Neuron (in vitro differentiated cells): Measurements from ENCODE around the gene SPAST.
A peak's percentile ranks its signal among the peaks of the same experiment; 100 is the strongest.
"Not testable (repeated sequence)": the region's sequence is repeated elsewhere in the genome, so short reads cannot be mapped to it uniquely, and the experiment has no call there.

Experiments
- H2AFZ ChIP-seq: one replicate; pipeline ENCODE4 v1.6.1; 2013; ENCODE audit warnings: low read depth, mild to moderate bottlenecking, inconsistent platforms, low read length, moderate library complexity
- H3K27me3 ChIP-seq: one replicate; pipeline ENCODE4 v1.6.1; 2013; ENCODE audit warnings: low read length; ENCODE audit not compliant: insufficient read depth
- H3K36me3 ChIP-seq: one replicate; pipeline ENCODE4 v1.6.1; 2013; ENCODE audit warnings: low read length; ENCODE audit not compliant: insufficient read depth
- H3K4me1 ChIP-seq: one replicate; pipeline ENCODE4 v1.6.1; 2013; ENCODE audit warnings: low read length; ENCODE audit not compliant: insufficient read depth
- H3K4me3 ChIP-seq: 2 replicates; pipeline ENCODE4 v1.5.1; 2013; ENCODE audit warnings: mild to moderate bottlenecking, low read length, moderate library complexity
- H3K9me3 ChIP-seq: one replicate; pipeline ENCODE4 v1.6.1; 2013; ENCODE audit warnings: low read length

Gene SPAST

GRCh38 chr2:32064021-32064601 is 755 bp downstream of the SPAST start:
- no peaks in the 10 kb centered on the region for H3K27me3 ChIP-seq
- peaks cover 10% of the 10 kb centered on the region for H3K36me3 ChIP-seq
- H3K4me1 ChIP-seq: peaks cover 20% of the 10 kb centered on the region
- peak overlapping the region; percentile 76 for H2AFZ ChIP-seq
- H3K4me3 ChIP-seq: peak overlapping the region; percentile 77
- H3K9me3 ChIP-seq: no peaks in the 10 kb centered on the region

- Histone ChIP-seq H3K9me3 (no peaks in the 10 kb centered on the region), H3K27me3 (no peaks in the 10 kb centered on the region), H3K4me1 (peaks cover 20% of the 10 kb centered on the region)
These were observed 1.4 kb downstream of the SPAST start for GRCh38 chr2:32064713-32065112.

DNA sequence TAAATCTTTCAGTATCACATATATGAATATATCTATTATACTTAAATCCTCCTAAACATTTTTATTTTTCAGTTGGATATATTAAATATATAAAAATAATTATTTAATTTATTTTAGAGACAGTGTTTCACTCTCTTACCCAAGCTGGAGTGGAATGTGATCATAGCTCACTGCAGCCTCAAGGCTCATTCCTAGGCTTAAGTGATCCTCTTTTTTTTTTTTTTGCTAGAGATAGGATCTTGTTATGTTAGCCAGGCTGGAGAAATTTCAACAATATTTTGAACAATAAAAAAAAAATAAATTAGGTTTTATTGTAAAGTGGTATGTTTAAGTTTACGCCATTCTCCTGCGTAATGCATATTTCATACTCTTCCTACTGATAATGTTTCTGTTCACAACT is 4.2 kb downstream of the SPAST start:
- no peak overlapping the region for H3K4me3 ChIP-seq
- H2AFZ ChIP-seq: no peak overlapping the region
- peaks cover 16% of the 10 kb centered on the region for H3K4me1 ChIP-seq
- no peaks in the 10 kb centered on the region for H3K9me3 ChIP-seq
- H3K27me3 ChIP-seq: no peaks in the 10 kb centered on the region
- H3K36me3 ChIP-seq: peaks cover 16% of the 10 kb centered on the region

More at GRCh38 chr2:32064713-32065112, 1.4 kb downstream of the SPAST start:
- Histone ChIP-seq H3K4me3 (peak overlapping the region; percentile 77), H3K36me3 (peaks cover 10% of the 10 kb centered on the region), H2AFZ (no peak overlapping the region)

DNA sequence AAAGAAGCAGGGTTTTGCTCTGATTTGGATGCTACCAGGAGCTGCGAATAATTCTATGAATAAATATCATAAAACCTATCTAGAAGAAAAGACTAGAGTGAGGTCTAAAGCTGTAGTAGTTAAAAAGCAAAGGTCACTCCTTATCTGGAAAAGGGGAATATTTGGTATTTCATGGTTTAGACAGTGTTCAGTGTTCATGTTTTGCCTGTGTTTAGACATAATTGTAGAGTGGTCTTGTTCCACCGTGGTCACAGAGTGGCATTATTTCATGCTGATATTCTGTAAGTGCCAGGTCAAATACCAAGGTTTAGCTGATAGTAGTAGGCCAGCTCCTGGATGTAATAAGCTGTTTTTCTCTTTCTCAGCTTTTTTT is 10.8 kb downstream of the SPAST start:
- H2AFZ ChIP-seq: no peak overlapping the region
- no peaks in the 10 kb centered on the region for H3K4me1 ChIP-seq
- H3K4me3 ChIP-seq: no peak overlapping the region
- H3K36me3 ChIP-seq: peaks cover 9% of the 10 kb centered on the region
- H3K9me3 ChIP-seq: no peaks in the 10 kb centered on the region
- H3K27me3 ChIP-seq: no peaks in the 10 kb centered on the region

- H3K27me3 ChIP-seq: no peaks in the 10 kb centered on the region
- H3K4me1 ChIP-seq: peaks cover 9% of the 10 kb centered on the region
- no peak overlapping the region for H2AFZ ChIP-seq
- H3K36me3 ChIP-seq: peaks cover 13% of the 10 kb centered on the region
- H3K4me3 ChIP-seq: no peak overlapping the region
- no peaks in the 10 kb centered on the region for H3K9me3 ChIP-seq
These were observed 32.3 kb downstream of the SPAST start for GRCh38 chr2:32095671-32096070.

- H3K4me3 ChIP-seq: no peak overlapping the region
These were observed 44.8 kb downstream of the SPAST start for GRCh38 chr2:32108111-32108510.

DNA sequence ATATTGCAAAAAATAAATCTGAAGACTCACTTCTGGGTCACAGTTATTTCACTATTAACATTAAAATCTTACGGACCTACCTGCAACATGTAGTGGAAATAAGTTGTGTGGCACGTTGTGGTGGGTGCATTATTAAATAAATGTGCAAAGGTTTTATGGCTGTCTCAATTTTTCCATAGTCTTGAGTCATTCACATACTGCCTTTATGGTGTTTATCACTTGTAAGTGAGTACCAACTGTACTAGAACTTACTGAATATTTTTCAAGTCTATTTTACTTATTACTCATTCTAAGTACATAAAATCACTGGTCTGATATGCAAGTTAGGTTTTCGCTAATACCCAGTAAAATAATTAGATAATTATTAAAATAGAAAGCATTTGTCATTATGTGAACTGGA is 54.7 kb downstream of the SPAST start:
- Histone ChIP-seq H3K4me3 (no peak overlapping the region), H3K27me3 (no peaks in the 10 kb centered on the region), H3K9me3 (no peaks in the 10 kb centered on the region), H3K4me1 (no peaks in the 10 kb centered on the region), H3K36me3 (peaks cover 29% of the 10 kb centered on the region), H2AFZ (no peak overlapping the region)

More at GRCh38 chr2:32108111-32108510, 44.8 kb downstream of the SPAST start:
- Histone ChIP-seq H3K36me3 (peaks cover 22% of the 10 kb centered on the region), H3K9me3 (peaks cover 17% of the 10 kb centered on the region), H3K27me3 (no peaks in the 10 kb centered on the region), H3K4me1 (no peaks in the 10 kb centered on the region), H2AFZ (no peak overlapping the region)

DNA sequence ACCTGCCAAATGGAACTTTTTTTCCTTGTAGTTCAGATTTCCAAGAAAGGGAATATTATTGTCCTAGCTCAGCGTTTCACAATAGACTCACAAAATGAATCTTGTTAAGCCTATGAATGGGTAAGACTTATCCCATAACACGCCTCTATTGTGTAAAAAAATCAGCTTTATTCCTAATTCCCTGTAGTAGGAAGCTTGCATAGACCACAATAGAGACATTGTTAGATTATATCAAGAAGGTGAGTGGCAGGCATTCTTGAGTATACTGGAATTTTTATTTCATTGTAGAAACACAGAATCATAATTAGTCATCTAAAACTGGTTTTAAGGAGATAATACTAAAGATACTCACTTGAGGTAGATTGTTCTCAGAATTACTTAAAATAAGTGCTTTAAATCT is 55.8 kb downstream of the SPAST start:
- H3K27me3 ChIP-seq: no peaks in the 10 kb centered on the region
- H3K4me1 ChIP-seq: no peaks in the 10 kb centered on the region
- no peak overlapping the region for H3K4me3 ChIP-seq
- H3K9me3 ChIP-seq: no peaks in the 10 kb centered on the region
- no peak overlapping the region for H2AFZ ChIP-seq
- peaks cover 33% of the 10 kb centered on the region for H3K36me3 ChIP-seq

DNA sequence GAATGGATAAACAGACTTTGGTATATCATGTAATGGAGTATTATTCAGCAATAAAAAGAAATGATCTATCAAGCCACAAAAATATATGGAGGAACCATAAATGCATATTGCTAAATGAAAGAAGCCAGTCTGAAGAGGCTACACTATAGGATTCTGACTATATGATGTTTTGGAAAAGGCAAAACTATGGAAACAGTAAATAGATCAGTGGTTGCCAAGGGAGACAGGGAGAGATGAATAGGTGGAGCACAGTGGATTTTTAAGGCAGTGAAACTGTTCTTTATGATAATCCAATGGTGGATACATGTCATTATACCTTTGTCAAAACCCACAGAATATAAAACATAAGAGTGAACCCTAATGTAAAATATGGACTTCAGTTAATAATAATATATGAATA is 61.3 kb downstream of the SPAST start:
- H3K36me3 ChIP-seq: peaks cover 28% of the 10 kb centered on the region
- no peaks in the 10 kb centered on the region for H3K4me1 ChIP-seq
- no peaks in the 10 kb centered on the region for H3K9me3 ChIP-seq
- no peak overlapping the region for H2AFZ ChIP-seq
- no peaks in the 10 kb centered on the region for H3K27me3 ChIP-seq
- no peak overlapping the region for H3K4me3 ChIP-seq

GRCh38 chr2:32128636-32129035 is 65.3 kb downstream of the SPAST start:
- H3K4me1 ChIP-seq: no peaks in the 10 kb centered on the region
- H3K36me3 ChIP-seq: peaks cover 39% of the 10 kb centered on the region
- no peak overlapping the region for H2AFZ ChIP-seq
- no peak overlapping the region for H3K4me3 ChIP-seq
- no peaks in the 10 kb centered on the region for H3K9me3 ChIP-seq
- H3K27me3 ChIP-seq: no peaks in the 10 kb centered on the region

- H3K4me1 ChIP-seq: no peaks in the 10 kb centered on the region
- H2AFZ ChIP-seq: no peak overlapping the region
- peaks cover 38% of the 10 kb centered on the region for H3K36me3 ChIP-seq
- no peak overlapping the region for H3K4me3 ChIP-seq
- no peaks in the 10 kb centered on the region for H3K9me3 ChIP-seq
- no peaks in the 10 kb centered on the region for H3K27me3 ChIP-seq
These were observed 65.7 kb downstream of the SPAST start for GRCh38 chr2:32129086-32129485.

DNA sequence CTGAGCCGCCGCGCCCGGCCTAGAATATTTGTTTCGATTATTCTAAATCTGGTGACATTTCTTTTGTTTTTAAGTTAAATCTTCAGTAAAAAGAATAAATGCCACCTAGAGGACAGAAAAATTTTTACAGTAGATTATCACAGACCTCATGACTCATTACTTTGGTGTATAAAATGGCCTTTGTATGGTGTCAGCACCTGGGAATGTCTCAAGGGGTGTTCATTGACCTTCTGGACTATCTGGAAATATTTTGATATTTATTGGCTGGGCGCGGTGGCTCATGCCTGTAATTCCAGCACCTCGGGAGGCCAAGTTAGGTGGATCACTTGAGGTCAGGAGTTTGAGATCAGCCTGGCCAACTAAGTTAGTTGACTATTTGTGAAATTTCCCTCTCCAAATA is 72.1 kb downstream of the SPAST start:
- no peak overlapping the region for H2AFZ ChIP-seq
- no peaks in the 10 kb centered on the region for H3K27me3 ChIP-seq
- no peaks in the 10 kb centered on the region for H3K9me3 ChIP-seq
- H3K4me1 ChIP-seq: no peaks in the 10 kb centered on the region
- peaks cover 42% of the 10 kb centered on the region for H3K36me3 ChIP-seq
- no peak overlapping the region for H3K4me3 ChIP-seq

- Histone ChIP-seq H3K36me3 (peaks cover 36% of the 10 kb centered on the region), H3K4me3 (no peak overlapping the region), H3K27me3 (no peaks in the 10 kb centered on the region), H3K4me1 (no peaks in the 10 kb centered on the region), H2AFZ (no peak overlapping the region), H3K9me3 (no peaks in the 10 kb centered on the region)
These were observed 72.7 kb downstream of the SPAST start for GRCh38 chr2:32136097-32136496.

- peaks cover 15% of the 10 kb centered on the region for H3K36me3 ChIP-seq
- not testable (repeated sequence) for H3K4me3 ChIP-seq, H2AFZ ChIP-seq, H3K9me3 ChIP-seq, H3K27me3 ChIP-seq, H3K4me1 ChIP-seq
These were observed 88.2 kb downstream of the SPAST start for GRCh38 chr2:32151544-32151943.
